ENCODE results near the gene HMGN4.

The HMGN4 gene

DNA sequence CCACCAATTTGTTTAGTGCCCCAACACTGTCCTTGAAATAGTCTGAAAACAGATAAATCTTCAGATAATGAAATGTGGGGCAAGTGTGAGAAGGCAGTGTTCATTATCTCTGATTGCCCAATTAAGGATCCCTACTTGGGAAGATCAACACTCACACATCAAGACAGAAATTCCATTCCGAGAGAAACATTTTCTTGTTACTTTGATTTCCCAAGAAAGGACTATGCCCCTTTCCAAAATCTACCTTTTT, 16.2 kb downstream of the HMGN4 start:
- peaks cover 3% of the 10 kb centered on the region for H3K4me1 ChIP-seq (ENCODE audit: control insufficient read depth, low read depth, low read length)
- H3K36me3 ChIP-seq (ENCODE audit: control insufficient read depth, low read depth, low read length) = no peaks in the 10 kb centered on the region
- H3K27ac ChIP-seq (ENCODE audit: low read length) = no peak overlapping the region
- no peaks in the 10 kb centered on the region for H3K9me3 ChIP-seq (ENCODE audit: control insufficient read depth, low read depth, low read length)
- peak overlapping the region; percentile 63 for H3K9ac ChIP-seq (ENCODE audit: low read length)
- no peaks in the 10 kb centered on the region for H3K27me3 ChIP-seq (ENCODE audit: control insufficient read depth, insufficient read depth, low read length)
- peak overlapping the region; percentile 89 for H3K4me3 ChIP-seq (ENCODE audit: low read length)

DNA sequence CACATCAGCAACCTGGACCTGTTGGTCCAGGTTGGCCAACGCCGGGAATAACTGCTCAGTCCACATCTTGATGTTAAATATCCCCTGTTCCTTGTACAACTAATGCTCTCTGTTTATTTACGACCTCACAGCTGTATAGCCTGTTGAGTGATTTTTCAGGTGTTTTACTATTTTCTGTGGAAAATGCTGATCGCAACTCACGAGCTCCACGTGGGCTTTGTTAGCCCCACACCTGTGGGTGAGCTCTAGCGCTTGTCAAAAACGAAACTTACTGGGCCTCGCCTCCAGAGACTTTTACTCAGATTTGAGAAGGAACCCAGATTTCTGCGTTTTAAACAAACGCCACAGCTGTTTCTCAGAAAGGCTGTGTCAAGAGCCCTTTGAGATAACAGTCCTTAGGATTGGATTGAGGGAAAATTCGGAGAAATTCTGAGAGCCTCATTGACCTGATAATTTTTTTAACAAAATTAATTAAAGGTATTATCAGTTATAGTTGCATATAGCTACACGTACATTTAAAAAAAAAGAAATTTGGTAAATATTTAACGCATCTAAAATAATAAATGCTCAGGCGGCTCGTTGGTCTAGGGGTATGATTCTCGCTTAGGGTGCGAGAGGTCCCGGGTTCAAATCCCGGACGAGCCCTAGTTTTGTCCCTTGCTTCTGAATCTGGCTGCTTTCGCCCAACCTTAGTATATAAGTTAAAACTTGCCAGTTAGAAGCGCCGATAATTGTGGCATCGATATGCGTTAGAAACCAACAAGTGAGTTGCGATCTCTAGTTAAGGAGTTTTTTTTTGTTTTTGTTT, 16.7 kb downstream of the HMGN4 start:
- H3K27ac ChIP-seq (ENCODE audit: low read length) = no peak overlapping the region
- no peaks in the 10 kb centered on the region for H3K27me3 ChIP-seq (ENCODE audit: control insufficient read depth, insufficient read depth, low read length)
- no peaks in the 10 kb centered on the region for H3K36me3 ChIP-seq (ENCODE audit: control insufficient read depth, low read depth, low read length)
- peak overlapping the region; percentile 89 for H3K4me3 ChIP-seq (ENCODE audit: low read length)
- peak overlapping the region; percentile 63 for H3K9ac ChIP-seq (ENCODE audit: low read length)
- no peaks in the 10 kb centered on the region for H3K9me3 ChIP-seq (ENCODE audit: control insufficient read depth, low read depth, low read length)
- H3K4me1 ChIP-seq (ENCODE audit: control insufficient read depth, low read depth, low read length) = peaks cover 3% of the 10 kb centered on the region

DNA sequence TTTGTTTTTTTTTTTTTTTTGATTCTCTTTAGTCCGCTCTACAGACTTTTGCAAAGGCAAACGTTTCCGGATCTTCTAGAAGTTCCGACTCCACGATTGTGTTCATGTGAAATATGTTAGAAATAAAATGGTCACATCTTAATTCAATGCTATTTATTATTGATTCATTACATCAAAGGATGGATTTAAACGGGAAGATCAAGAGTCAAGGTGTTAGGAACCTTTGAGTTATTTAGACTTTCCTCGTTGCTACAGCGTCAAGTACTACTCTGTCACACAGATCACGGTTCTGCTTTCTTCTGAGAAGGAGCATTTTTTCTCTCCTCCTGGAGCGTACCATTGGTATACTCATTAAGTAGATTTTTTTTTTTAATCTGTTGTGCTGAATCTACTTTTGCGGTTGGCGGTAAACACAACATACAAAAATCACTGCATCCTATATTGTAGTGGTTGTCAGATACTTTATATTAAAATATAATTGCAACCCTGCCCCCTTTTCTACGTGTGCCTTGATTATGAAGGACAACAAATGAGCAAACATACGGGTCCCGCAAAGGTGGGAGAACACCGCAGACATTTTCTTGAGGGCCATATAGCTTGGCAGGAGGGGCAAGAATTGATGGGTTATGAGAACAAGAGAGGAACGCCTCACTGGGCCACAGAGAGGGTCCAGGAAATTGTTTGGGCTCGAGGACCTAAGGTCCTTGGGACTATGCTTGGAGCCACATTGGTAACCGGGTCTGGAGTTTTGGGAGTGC, 17.5 kb downstream of the HMGN4 start:
- no peaks in the 10 kb centered on the region for H3K27me3 ChIP-seq (ENCODE audit: control insufficient read depth, insufficient read depth, low read length)
- no peaks in the 10 kb centered on the region for H3K9me3 ChIP-seq (ENCODE audit: control insufficient read depth, low read depth, low read length)
- no peaks in the 10 kb centered on the region for H3K36me3 ChIP-seq (ENCODE audit: control insufficient read depth, low read depth, low read length)
- no peak overlapping the region for H3K27ac ChIP-seq (ENCODE audit: low read length)
- H3K9ac ChIP-seq (ENCODE audit: low read length) = peak overlapping the region; percentile 29
- peak overlapping the region; percentile 89 for H3K4me3 ChIP-seq (ENCODE audit: low read length)
- H3K4me1 ChIP-seq (ENCODE audit: control insufficient read depth, low read depth, low read length) = peaks cover 3% of the 10 kb centered on the region

DNA sequence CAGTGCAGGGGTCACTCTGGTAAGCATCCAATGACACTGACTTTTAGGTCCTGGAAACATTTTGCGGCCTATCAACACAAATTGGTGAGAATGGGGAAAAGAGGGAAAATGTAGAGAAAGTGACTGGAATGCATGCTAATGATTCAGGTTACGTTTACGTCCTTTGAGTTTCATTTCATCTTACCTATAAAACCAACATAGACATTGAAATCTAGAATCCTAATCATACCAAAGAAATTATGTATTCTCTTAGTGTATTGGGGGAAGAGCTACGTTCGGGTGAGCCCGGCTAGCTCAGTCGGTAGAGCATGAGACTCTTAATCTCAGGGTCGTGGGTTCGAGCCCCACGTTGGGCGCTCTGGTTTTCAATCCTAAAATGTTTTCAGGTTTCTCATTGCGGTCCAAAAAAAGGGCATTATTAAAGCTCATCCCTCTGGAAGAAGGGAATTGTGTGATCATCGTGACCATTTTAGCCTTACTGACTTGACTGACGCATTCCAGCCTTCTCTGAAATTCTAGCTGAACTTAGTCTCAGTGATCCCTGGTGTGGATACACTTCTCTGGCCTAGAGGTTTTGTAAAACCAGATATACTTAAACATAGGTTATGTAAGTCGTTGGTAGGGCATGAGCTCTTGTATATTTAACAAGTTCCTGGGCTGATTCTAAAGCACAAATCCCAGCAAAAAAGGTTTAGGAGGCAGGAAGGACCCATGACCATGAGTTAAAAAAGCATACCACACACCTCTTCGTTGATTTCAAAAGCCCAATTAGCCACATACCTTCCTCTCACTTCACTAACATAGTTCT, 18.3 kb downstream of the HMGN4 start:
- Histone ChIP-seq H3K4me3 (ENCODE audit: low read length) (peak overlapping the region; percentile 89), H3K9ac (ENCODE audit: low read length) (peak overlapping the region; percentile 29)

DNA sequence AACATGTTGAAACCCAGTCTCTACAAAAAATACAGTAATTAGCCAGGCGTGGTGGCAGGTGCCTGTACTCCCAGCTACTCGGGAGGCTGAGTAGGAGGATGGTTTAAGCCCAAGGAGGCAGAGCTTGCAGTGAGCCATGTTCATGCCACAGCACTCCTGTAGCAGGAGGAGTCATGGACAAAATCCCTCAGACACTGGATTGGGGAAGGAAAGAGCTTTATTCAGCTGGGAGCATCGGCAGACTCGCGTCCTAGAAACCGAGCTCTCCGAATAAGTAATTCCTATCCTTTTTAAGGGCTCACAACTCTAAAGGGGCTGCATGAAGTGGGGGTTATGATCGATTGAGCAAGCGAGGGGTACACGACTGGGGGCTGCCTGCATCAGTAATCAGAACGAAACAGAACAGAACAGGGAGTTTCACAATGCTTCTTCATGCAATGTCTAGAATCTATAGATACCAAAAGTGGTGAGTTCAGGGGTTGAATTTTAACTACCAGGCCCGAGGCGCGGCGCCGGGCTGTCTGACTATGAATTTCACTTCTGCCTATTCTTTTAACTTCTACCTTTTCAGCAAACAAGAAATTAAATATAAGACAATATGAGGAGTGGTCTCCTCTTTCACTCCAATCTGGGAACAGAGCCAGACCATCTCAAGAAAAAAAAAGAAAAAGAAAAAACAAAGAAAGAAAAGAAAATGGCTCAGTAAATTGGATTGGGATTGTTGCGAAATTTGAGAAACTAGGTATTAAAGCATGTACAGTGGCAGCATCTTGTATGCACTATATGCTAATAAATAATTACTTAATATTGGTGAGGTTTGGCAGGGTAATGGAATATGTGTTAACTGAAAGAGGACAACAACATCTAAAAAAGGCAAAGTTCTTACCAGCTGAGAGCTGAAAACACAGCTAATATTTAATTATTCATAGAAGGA, 23.6 kb downstream of the HMGN4 start:
- H3K9ac ChIP-seq (ENCODE audit: low read length) = no peak overlapping the region
- H3K27me3 ChIP-seq (ENCODE audit: control insufficient read depth, insufficient read depth, low read length) = no peaks in the 10 kb centered on the region
- no peaks in the 10 kb centered on the region for H3K9me3 ChIP-seq (ENCODE audit: control insufficient read depth, low read depth, low read length)
- H3K36me3 ChIP-seq (ENCODE audit: control insufficient read depth, low read depth, low read length) = no peaks in the 10 kb centered on the region
- no peaks in the 10 kb centered on the region for H3K4me1 ChIP-seq (ENCODE audit: control insufficient read depth, low read depth, low read length)
- no peak overlapping the region for H3K4me3 ChIP-seq (ENCODE audit: low read length)
- no peak overlapping the region for H3K27ac ChIP-seq (ENCODE audit: low read length)

More for the DNA sequence above, 18.3 kb downstream of the HMGN4 start:
- H3K4me1 ChIP-seq (ENCODE audit: control insufficient read depth, low read depth, low read length) = peaks cover 3% of the 10 kb centered on the region
- H3K27me3 ChIP-seq (ENCODE audit: control insufficient read depth, insufficient read depth, low read length) = no peaks in the 10 kb centered on the region
- no peak overlapping the region for H3K27ac ChIP-seq (ENCODE audit: low read length)
- H3K9me3 ChIP-seq (ENCODE audit: control insufficient read depth, low read depth, low read length) = no peaks in the 10 kb centered on the region
- no peaks in the 10 kb centered on the region for H3K36me3 ChIP-seq (ENCODE audit: control insufficient read depth, low read depth, low read length)

DNA sequence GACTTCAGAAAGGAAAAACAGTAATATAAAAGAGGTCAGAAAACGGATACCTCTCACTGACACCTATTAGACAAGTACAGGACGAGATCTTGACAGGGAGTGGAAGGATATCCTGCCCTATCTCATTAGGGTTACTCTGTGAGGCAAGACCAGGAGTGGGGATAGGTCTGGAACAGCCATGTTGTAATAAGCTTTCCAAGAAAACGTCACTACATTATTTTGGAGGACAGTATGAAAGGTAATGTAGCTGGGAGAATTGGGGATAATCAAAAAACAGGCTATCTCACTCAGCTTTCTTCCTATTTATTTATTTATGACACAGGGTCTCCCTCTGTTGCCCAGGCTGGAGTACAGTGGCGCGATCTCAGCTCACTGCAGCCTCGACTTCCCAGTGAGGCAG, 25.3 kb downstream of the HMGN4 start:
- Histone ChIP-seq H3K4me3 (ENCODE audit: low read length) (no peak overlapping the region), H3K4me1 (ENCODE audit: control insufficient read depth, low read depth, low read length) (no peaks in the 10 kb centered on the region), H3K36me3 (ENCODE audit: control insufficient read depth, low read depth, low read length) (no peaks in the 10 kb centered on the region), H3K27ac (ENCODE audit: low read length) (no peak overlapping the region), H3K9me3 (ENCODE audit: control insufficient read depth, low read depth, low read length) (no peaks in the 10 kb centered on the region), H3K27me3 (ENCODE audit: control insufficient read depth, insufficient read depth, low read length) (no peaks in the 10 kb centered on the region), H3K9ac (ENCODE audit: low read length) (no peak overlapping the region)

DNA sequence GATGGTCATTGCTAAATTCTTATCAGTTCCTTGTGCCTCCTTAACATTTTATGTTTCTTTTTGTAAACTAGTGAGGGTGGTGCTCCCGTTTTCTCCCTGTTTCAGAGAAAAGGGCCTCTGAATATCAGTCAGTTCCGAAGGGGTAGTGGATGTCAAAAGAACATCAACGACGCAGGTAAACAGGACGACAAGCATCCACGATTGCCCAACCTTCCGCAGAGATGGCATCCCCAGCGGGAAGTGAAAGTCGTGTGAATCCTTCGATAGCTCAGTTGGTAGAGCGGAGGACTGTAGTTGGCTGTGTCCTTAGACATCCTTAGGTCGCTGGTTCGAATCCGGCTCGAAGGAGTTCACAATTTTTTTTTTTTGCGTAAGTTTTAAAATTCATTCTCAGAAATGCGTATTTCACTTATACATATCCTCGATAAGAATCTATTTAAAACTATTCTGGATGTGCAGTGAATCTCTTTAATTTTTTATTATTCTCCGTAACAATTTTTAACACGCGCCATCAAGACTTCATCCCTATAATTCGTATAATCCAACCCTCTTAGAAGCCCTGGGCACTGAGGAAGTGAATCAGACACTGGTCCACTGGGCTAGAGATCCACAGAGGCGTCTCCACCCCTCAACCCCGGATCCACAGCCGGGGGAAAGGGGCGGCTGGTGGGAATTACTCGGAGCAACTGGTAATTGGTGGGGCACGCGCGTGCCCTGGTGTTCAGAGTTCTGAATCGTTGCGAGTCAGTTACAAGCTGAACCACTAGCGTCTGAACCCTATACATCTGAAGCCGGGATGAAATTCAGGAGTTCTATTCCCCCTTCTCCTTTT, 30.7 kb downstream of the HMGN4 start:
- peak overlapping the region; percentile 33 for H3K9ac ChIP-seq (ENCODE audit: low read length)
- no peak overlapping the region for H3K27ac ChIP-seq (ENCODE audit: low read length)
- H3K4me3 ChIP-seq (ENCODE audit: low read length) = peak overlapping the region; percentile 97
- no peaks in the 10 kb centered on the region for H3K9me3 ChIP-seq (ENCODE audit: control insufficient read depth, low read depth, low read length)
- H3K27me3 ChIP-seq (ENCODE audit: control insufficient read depth, insufficient read depth, low read length) = no peaks in the 10 kb centered on the region
- no peaks in the 10 kb centered on the region for H3K4me1 ChIP-seq (ENCODE audit: control insufficient read depth, low read depth, low read length)
- H3K36me3 ChIP-seq (ENCODE audit: control insufficient read depth, low read depth, low read length) = no peaks in the 10 kb centered on the region

DNA sequence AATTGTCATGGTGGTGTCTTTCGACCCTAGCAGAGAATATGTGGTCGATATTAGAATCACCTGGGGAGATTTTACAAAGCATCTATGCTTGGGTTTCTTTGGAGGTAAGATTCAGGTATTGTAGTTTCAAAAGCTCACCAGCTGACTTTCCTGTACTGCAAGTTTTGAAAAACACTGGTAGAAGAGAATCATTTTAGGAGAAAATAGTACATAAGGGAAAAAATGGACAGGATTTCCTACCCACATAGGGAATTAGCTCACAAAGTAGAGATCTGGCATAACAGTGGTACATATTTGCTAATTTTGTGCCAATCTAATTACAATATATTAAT, 31.2 kb downstream of the HMGN4 start:
- Histone ChIP-seq H3K27me3 (ENCODE audit: control insufficient read depth, insufficient read depth, low read length) (no peaks in the 10 kb centered on the region), H3K4me1 (ENCODE audit: control insufficient read depth, low read depth, low read length) (no peaks in the 10 kb centered on the region), H3K9me3 (ENCODE audit: control insufficient read depth, low read depth, low read length) (no peaks in the 10 kb centered on the region), H3K36me3 (ENCODE audit: control insufficient read depth, low read depth, low read length) (no peaks in the 10 kb centered on the region), H3K4me3 (ENCODE audit: low read length) (peak overlapping the region; percentile 97), H3K9ac (ENCODE audit: low read length) (no peak overlapping the region), H3K27ac (ENCODE audit: low read length) (no peak overlapping the region)

DNA sequence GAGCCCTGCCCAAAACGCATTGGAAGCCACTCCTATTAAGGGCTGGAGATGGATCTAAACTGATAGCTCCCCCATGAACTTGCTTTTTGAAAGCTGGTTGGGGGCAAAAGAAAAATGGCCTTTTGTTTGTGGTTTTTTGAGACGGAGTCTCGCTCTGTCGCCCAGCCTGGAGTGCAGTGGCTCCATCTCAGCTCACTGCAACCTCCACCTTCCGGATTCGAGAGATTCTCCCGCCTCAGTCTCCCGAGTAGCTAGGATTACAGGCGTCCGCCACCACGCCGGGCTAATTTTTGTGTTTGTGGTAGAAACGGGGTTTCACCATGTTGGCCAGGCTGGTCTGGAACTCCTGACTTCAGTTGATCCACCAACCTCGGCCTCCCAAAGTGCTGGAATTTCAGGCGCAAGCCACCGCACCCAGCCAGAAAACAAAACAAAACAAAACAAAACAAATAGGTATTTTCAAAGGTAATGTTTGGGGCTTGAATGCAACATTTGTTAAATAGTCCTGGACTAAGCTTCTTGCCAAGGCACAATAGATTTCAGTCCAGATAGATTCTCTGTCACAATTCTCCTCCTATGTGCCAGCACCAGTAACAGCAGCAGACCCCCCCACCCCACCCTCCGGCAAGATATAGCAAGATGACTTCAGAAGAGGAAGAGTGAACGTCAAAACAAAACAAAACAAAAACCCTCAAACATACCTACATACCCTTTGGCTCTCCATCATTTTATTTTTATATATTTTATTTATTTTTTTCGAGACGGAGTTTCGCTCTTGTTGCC, 32.1 kb downstream of the HMGN4 start:
- Histone ChIP-seq H3K27ac (ENCODE audit: low read length) (no peak overlapping the region), H3K4me3 (ENCODE audit: low read length) (no peak overlapping the region)

More for the DNA sequence above, 32.1 kb downstream of the HMGN4 start:
- Histone ChIP-seq H3K9ac (ENCODE audit: low read length) (no peak overlapping the region), H3K4me1 (ENCODE audit: control insufficient read depth, low read depth, low read length) (no peaks in the 10 kb centered on the region), H3K36me3 (ENCODE audit: control insufficient read depth, low read depth, low read length) (no peaks in the 10 kb centered on the region), H3K9me3 (ENCODE audit: control insufficient read depth, low read depth, low read length) (no peaks in the 10 kb centered on the region), H3K27me3 (ENCODE audit: control insufficient read depth, insufficient read depth, low read length) (no peaks in the 10 kb centered on the region)

Data from iPS-18a (cell line).